H9 (cell line): ENCODE measurements around the gene MIS12. TPM values are rescaled to one million over a fixed set of nuclear protein-coding genes. Genes with fewer than 3 reads are reported as not detected.

Experiments used
- DNase-seq: peaks from one replicate; pipeline ENCODE4 v3.0.0-alpha.2; 2017
- H2AFZ ChIP-seq: one replicate; pipeline ENCODE4 v1.6.1; 2013; ENCODE audit warnings: mild to moderate bottlenecking, low read length, control low read depth, moderate library complexity
- H2AK5ac ChIP-seq: 2 replicates; pipeline ENCODE4 v1.6.1; 2013; ENCODE audit warnings: low read length, control low read depth, mixed read lengths; ENCODE audit not compliant: insufficient read length
- H2BK120ac ChIP-seq: one replicate; pipeline ENCODE4 v1.6.1; 2013; ENCODE audit warnings: low read depth, mild to moderate bottlenecking, low read length, control low read depth, inconsistent platforms; ENCODE audit not compliant: poor library complexity, severe bottlenecking
- H2BK12ac ChIP-seq: 2 replicates; pipeline ENCODE4 v1.6.1; 2013; ENCODE audit warnings: low read length, control low read depth, mixed read lengths, low read depth; ENCODE audit not compliant: insufficient read length
- H2BK15ac ChIP-seq: 2 replicates; pipeline ENCODE4 v1.6.1; 2013; ENCODE audit warnings: low read depth, low read length, control low read depth
- H2BK20ac ChIP-seq: one replicate; pipeline ENCODE4 v1.6.1; 2013; ENCODE audit warnings: low read depth, mild to moderate bottlenecking, low read length, control low read depth, inconsistent platforms; ENCODE audit not compliant: poor library complexity, severe bottlenecking
- H2BK5ac ChIP-seq: 2 replicates; pipeline ENCODE4 v1.6.1; 2013; ENCODE audit warnings: low read length, control low read depth, mixed read lengths; ENCODE audit not compliant: insufficient read length
- H3K14ac ChIP-seq: 2 replicates; pipeline ENCODE4 v1.6.1; 2013; ENCODE audit warnings: low read length, control low read depth; ENCODE audit not compliant: insufficient read depth
- H3K18ac ChIP-seq: 2 replicates; pipeline ENCODE4 v1.6.1; 2013; ENCODE audit warnings: low read depth, mild to moderate bottlenecking, mixed read lengths, low read length, control low read depth; ENCODE audit not compliant: insufficient read length
- H3K23ac ChIP-seq: 2 replicates; pipeline ENCODE4 v1.6.1; 2013; ENCODE audit warnings: low read length, control low read depth, mixed read lengths, low read depth; ENCODE audit not compliant: insufficient read length
- H3K23me2 ChIP-seq: 2 replicates; pipeline ENCODE4 v1.6.1; 2013; ENCODE audit warnings: low read depth, mild to moderate bottlenecking, mixed read lengths, low read length, control low read depth; ENCODE audit not compliant: insufficient read length, poor library complexity, severe bottlenecking
- H3K27ac ChIP-seq: 2 replicates; pipeline ENCODE4 v1.5.1; 2013; ENCODE audit warnings: low read length, control low read depth, mixed read lengths, low read depth; ENCODE audit not compliant: insufficient read length
- H3K27me3 ChIP-seq: 2 replicates; pipeline ENCODE4 v1.6.1; 2013; ENCODE audit warnings: low read length, control low read depth, inconsistent platforms; ENCODE audit not compliant: insufficient read depth
- H3K4ac ChIP-seq: 2 replicates; pipeline ENCODE4 v1.6.1; 2013; ENCODE audit warnings: low read depth, mild to moderate bottlenecking, control low read depth, inconsistent platforms, low read length, moderate library complexity
- H3K4me1 ChIP-seq: 2 replicates; pipeline ENCODE4 v1.6.1; 2013; ENCODE audit warnings: low read length, control low read depth, inconsistent platforms; ENCODE audit not compliant: insufficient read depth
- H3K4me2 ChIP-seq: 2 replicates; pipeline ENCODE4 v1.6.1; 2013; ENCODE audit warnings: low read length, control low read depth, mixed read lengths; ENCODE audit not compliant: insufficient read length, insufficient read depth
- H3K56ac ChIP-seq: 2 replicates; pipeline ENCODE4 v1.6.1; 2013; ENCODE audit warnings: low read depth, mild to moderate bottlenecking, mixed read lengths, low read length, control low read depth; ENCODE audit not compliant: insufficient read length
- H3K79me1 ChIP-seq: 2 replicates; pipeline ENCODE4 v1.6.1; 2013; ENCODE audit warnings: low read depth, mild to moderate bottlenecking, moderate library complexity, low read length, control low read depth, inconsistent platforms; ENCODE audit not compliant: insufficient read depth, poor library complexity, severe bottlenecking
- H3K79me2 ChIP-seq: 2 replicates; pipeline ENCODE4 v1.6.1; 2013; ENCODE audit warnings: low read length, control low read depth, inconsistent platforms; ENCODE audit not compliant: insufficient read depth
- H3K9ac ChIP-seq: 2 replicates; pipeline ENCODE4 v1.6.1; 2013; ENCODE audit warnings: low read length, control low read depth, mixed read lengths; ENCODE audit not compliant: insufficient read length; ENCODE audit errors: extremely low read depth
- H3K9me3 ChIP-seq: one replicate; pipeline ENCODE4 v1.6.1; 2013; ENCODE audit warnings: low read depth, low read length, inconsistent platforms; ENCODE audit not compliant: control insufficient read depth
- H3T11ph ChIP-seq: one replicate; pipeline ENCODE4 v1.6.1; 2013; ENCODE audit warnings: mild to moderate bottlenecking, low read length, control low read depth, inconsistent platforms
- H4K20me1 ChIP-seq: one replicate; pipeline ENCODE4 v1.6.1; 2013; ENCODE audit not compliant: control insufficient read depth, insufficient read length, insufficient read depth
- H4K5ac ChIP-seq: 2 replicates; pipeline ENCODE4 v1.6.1; 2013; ENCODE audit warnings: low read depth, mild to moderate bottlenecking, mixed read lengths, low read length, control low read depth; ENCODE audit not compliant: insufficient read length
- H4K8ac ChIP-seq: replicated peaks from 2 replicates; pipeline ENCODE4 v1.6.1; 2013; ENCODE audit warnings: low read length, control low read depth, mixed read lengths, low read depth; ENCODE audit not compliant: insufficient read length
- H4K91ac ChIP-seq: 2 replicates; pipeline ENCODE4 v1.6.1; 2013; ENCODE audit warnings: low read depth, mild to moderate bottlenecking, moderate library complexity, mixed read lengths, low read length, control low read depth; ENCODE audit not compliant: insufficient read length
- H3K27ac Mint-ChIP-seq, 3 experiments: 2 replicates in 2 of 3; 3 replicates in 1 of 3; pipeline ENCODE4 v1.8.0; 2020 to 2021; ENCODE audit warnings: mixed read lengths in 3 of 3, mild to moderate bottlenecking in 1 of 3, moderate library complexity in 1 of 3
- H3K27me3 Mint-ChIP-seq: 2 replicates; pipeline ENCODE4 v1.8.0; 2021; ENCODE audit warnings: low read depth, mild to moderate bottlenecking, moderate library complexity, mixed read lengths
- H3K36me3 Mint-ChIP-seq, 3 experiments: 2 replicates in 2 of 3; 3 replicates in 1 of 3; pipeline ENCODE4 v1.8.0; 2020 to 2021; ENCODE audit warnings: low read depth in 3 of 3, mixed read lengths in 3 of 3; ENCODE audit not compliant: insufficient read depth in 1 of 3
- H3K4me1 Mint-ChIP-seq, 2 experiments: 2 replicates each; pipeline ENCODE4 v1.8.0; 2020; ENCODE audit warnings: mixed read lengths in 2 of 2
- H3K4me3 Mint-ChIP-seq, 2 experiments: 2 replicates in 1 of 2; 3 replicates in 1 of 2; pipeline ENCODE4 v1.8.0; 2020 to 2021; ENCODE audit warnings: mild to moderate bottlenecking in 2 of 2, mixed read lengths in 2 of 2, moderate library complexity in 1 of 2
- H3K9me3 Mint-ChIP-seq, 2 experiments: 2 replicates in 1 of 2; 3 replicates in 1 of 2; pipeline ENCODE4 v1.8.0; 2020; ENCODE audit warnings: mild to moderate bottlenecking in 2 of 2, mixed read lengths in 2 of 2, moderate library complexity in 1 of 2
- WGBS: extraction: QIAGEN DNeasy Blood & Tissue Kit; methylation state at CpG from one replicate; pipeline ENCODE4 v1.1.7; 2013; ENCODE audit warnings: missing lambda C conversion rate, low lambda C conversion rate, mixed read lengths; ENCODE audit not compliant: insufficient read length; ENCODE audit errors: extremely low coverage; 5-methylcytosine and 5-hydroxymethylcytosine counted together
- total RNA-seq: library from RNA; stranded (reverse); gene quantifications from 2 replicates; pipeline ENCODE4 v1.2.1, GENCODE V29; 2021
- TF ChIP-seq, protein P1 (sequence below): fragments of 200-600 bp; sonication (generic); conservative IDR thresholded peaks from 3 replicates; pipeline ENCODE4 v1.8.0; 2021; ENCODE audit warnings: antibody characterized with exemption, mild to moderate bottlenecking

MIS12 gene
- total RNA-seq, 1 experiment from 2014 or later = 30.7 TPM

DNA sequence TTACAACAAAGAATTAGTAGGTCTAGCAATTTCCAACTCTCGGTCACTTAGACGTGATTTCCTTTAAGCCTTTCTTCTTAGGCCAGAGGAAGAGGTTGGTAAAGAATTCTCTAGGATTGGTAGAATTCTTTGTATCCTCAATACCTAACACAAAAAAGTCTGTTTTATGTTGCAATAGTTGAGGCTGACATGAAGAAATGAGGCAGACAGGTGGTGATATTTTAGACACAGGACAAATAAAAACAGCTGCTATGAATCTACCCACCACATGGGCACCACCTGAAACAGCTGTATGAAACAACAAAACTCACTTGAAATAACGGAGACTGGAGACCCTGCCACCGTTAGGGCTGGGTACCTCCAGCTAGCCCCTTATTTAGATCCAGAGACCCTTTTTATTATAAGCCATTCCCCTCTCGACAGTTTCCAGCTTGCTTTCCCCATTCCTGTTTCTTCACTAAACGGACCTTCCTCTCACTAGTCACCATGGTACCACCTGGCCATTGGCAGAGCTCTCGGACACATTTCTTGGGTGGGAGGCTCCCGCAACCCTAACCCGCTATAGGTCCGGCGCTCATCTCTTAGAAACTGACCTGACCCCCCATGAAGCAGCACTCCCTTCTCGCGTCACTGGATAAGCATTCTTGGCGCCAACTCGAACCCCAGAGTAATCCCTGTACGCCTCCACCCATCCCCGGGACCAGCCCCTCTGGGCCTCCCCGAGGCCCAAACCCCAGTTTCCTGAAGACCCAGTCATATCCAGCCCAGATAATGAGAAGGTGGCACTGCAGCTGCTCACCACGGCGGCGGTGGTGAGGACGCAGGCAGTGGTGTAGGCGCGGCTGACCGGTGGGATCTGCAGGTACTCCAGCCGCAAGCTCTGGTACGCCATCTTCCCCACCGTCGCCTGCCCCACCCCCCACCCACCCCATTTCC is 828 bp upstream of the MIS12 start, which contains the start of gene DERL2:
Gene DERL2, minus strand, starts transcription at position 909 of the 936 bp plus-strand sequence. Its CDS starts 17 bp downstream, at position 892.
- Histone ChIP-seq H2AK5ac (no peak within 1 kb of the TSS), H2BK15ac (0 out of 2 replicates have a peak within 1 kb of the TSS, but pooled peaks have one; percentile 60), H3K56ac (peak within 1 kb of the TSS; percentile 76), H2BK120ac (peak within 1 kb of the TSS; percentile 87), H3K4me2 (peak within 1 kb of the TSS; percentile 99), H4K20me1 (no peaks in the 10 kb centered on the region), H2BK5ac (peak within 1 kb of the TSS; percentile 94), H3K4ac (peak within 1 kb of the TSS; percentile 13; the same call in 1 of the 2 replicates), H4K8ac (peak within 1 kb of the TSS; percentile 89), H2BK20ac (no peak within 1 kb of the TSS), H3K4me1 (no peaks in the 10 kb centered on the region), H3K23ac (peak within 1 kb of the TSS; percentile 21), H2BK12ac (peak within 1 kb of the TSS; percentile 90), H3T11ph (no peak within 1 kb of the TSS), H3K79me2 (peaks cover 13% of the 10 kb centered on the region; the same call in 1 of the 2 replicates), H2AFZ (no peak within 1 kb of the TSS), H3K27me3 (no peaks in the 10 kb centered on the region), H3K79me1 (peaks cover 3% of the 10 kb centered on the region), H3K23me2 (peaks cover 12% of the 10 kb centered on the region), H3K9me3 (no peaks in the 10 kb centered on the region), H3K9ac (peak within 1 kb of the TSS; percentile 99), H4K91ac (peak within 1 kb of the TSS; percentile 81), H3K14ac (peak within 1 kb of the TSS; percentile 100), H4K5ac (peak within 1 kb of the TSS; percentile 91), H3K27ac (peak within 1 kb of the TSS; percentile 94), H3K18ac (peak within 1 kb of the TSS; percentile 99)
- Mint-ChIP-seq H3K27ac (peak within 1 kb of the TSS; percentile 98 to 100 (median 99)), H3K4me3 (peak within 1 kb of the TSS; percentile 97 to 100), H3K9me3 (no peaks in the 10 kb centered on the region), H3K27me3 (no peaks in the 10 kb centered on the region; the same call in 1 of the 2 replicates), H3K4me1 (peaks cover 4 to 21% of the 10 kb centered on the region in 2 experiments), H3K36me3 (peaks cover 36 to 76% (median 66%) of the 10 kb centered on the region in 3 experiments)
- WGBS = no CpG with 5 or more reads among the region's 29 CpGs
- TF ChIP-seq, protein P1, sequence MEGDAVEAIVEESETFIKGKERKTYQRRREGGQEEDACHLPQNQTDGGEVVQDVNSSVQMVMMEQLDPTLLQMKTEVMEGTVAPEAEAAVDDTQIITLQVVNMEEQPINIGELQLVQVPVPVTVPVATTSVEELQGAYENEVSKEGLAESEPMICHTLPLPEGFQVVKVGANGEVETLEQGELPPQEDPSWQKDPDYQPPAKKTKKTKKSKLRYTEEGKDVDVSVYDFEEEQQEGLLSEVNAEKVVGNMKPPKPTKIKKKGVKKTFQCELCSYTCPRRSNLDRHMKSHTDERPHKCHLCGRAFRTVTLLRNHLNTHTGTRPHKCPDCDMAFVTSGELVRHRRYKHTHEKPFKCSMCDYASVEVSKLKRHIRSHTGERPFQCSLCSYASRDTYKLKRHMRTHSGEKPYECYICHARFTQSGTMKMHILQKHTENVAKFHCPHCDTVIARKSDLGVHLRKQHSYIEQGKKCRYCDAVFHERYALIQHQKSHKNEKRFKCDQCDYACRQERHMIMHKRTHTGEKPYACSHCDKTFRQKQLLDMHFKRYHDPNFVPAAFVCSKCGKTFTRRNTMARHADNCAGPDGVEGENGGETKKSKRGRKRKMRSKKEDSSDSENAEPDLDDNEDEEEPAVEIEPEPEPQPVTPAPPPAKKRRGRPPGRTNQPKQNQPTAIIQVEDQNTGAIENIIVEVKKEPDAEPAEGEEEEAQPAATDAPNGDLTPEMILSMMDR = no peak
- no peak for DNase-seq
